GM21515 (cell line): Measurements from ENCODE around the gene NUBP1.
"Not testable (repeated sequence)": the region's sequence is repeated elsewhere in the genome, so short reads cannot be mapped to it uniquely, and the experiment has no call there.

Experiments used
- ATAC-seq: cut with Tn5 transposase; IDR thresholded peaks from one replicate; pipeline ENCODE4 v1.9.1; 2021; ENCODE audit not compliant: unreplicated experiment

NUBP1 gene

GRCh38 chr16:10743610-10744369, at the start of gene NUBP1:
Gene NUBP1 (plus strand): TSS chr16:10743842. CDS start chr16:10743864, 22 bp downstream.
- peak; percentile 75 for ATAC-seq

- no peak for ATAC-seq
Measured at GRCh38 chr16:10693889-10694288, 49.8 kb upstream of the NUBP1 start.

GRCh38 chr16:10694306-10694705, 49.3 kb upstream of the NUBP1 start:
- no peak for ATAC-seq

- ATAC-seq, result no peak
Measured at GRCh38 chr16:10694830-10695229, 48.8 kb upstream of the NUBP1 start, which contains the start of gene TEKT5. Gene TEKT5 (minus strand): TSS chr16:10694930. CDS start chr16:10694873, 57 bp downstream.

- ATAC-seq, result no peak
Measured at GRCh38 chr16:10699756-10700155, 43.9 kb upstream of the NUBP1 start.

- no peak for ATAC-seq
Measured at GRCh38 chr16:10708969-10709368, 34.7 kb upstream of the NUBP1 start.

- no peak for ATAC-seq
Measured at GRCh38 chr16:10728003-10728887, 15.4 kb upstream of the NUBP1 start.

GRCh38 chr16:10729104-10730048, 14.3 kb upstream of the NUBP1 start:
- ATAC-seq, result no peak

- no peak for ATAC-seq
Measured at GRCh38 chr16:10731790-10732189, 11.9 kb upstream of the NUBP1 start.

- peak; percentile 46 for ATAC-seq
Measured at GRCh38 chr16:10737068-10737625, 6.5 kb upstream of the NUBP1 start.

- peak; percentile 46 for ATAC-seq
Measured at GRCh38 chr16:10738231-10739077, 5.2 kb upstream of the NUBP1 start.

- ATAC-seq, result no peak
Measured at GRCh38 chr16:10740000-10740844, 3.4 kb upstream of the NUBP1 start.

- ATAC-seq, result no peak
Measured at GRCh38 chr16:10740845-10741208, 2.8 kb upstream of the NUBP1 start.

GRCh38 chr16:10741249-10741648, 2.4 kb upstream of the NUBP1 start:
- not testable (repeated sequence) for ATAC-seq

- no peak for ATAC-seq
Measured at GRCh38 chr16:10741844-10742243, 1.8 kb upstream of the NUBP1 start.

GRCh38 chr16:10743227-10743609, 424 bp upstream of the NUBP1 start:
- no peak for ATAC-seq

- ATAC-seq, result no peak
Measured at GRCh38 chr16:10744370-10745030, 858 bp downstream of the NUBP1 start.

GRCh38 chr16:10745841-10746240, 2.2 kb downstream of the NUBP1 start:
- ATAC-seq, result no peak
